ENCODE measurements around the gene LPP. TPM values are rescaled to one million over a fixed set of nuclear protein-coding genes. Genes with fewer than 3 reads are reported as not detected.
A peak's percentile ranks its signal among the peaks of the same experiment; 100 is the strongest.

Gene LPP
- total RNA-seq, 1 donor: 196 TPM

- no peak overlapping the region for H3K4me3 ChIP-seq (ENCODE audit: low read depth, low read length)
- TF ChIP-seq, protein P1, sequence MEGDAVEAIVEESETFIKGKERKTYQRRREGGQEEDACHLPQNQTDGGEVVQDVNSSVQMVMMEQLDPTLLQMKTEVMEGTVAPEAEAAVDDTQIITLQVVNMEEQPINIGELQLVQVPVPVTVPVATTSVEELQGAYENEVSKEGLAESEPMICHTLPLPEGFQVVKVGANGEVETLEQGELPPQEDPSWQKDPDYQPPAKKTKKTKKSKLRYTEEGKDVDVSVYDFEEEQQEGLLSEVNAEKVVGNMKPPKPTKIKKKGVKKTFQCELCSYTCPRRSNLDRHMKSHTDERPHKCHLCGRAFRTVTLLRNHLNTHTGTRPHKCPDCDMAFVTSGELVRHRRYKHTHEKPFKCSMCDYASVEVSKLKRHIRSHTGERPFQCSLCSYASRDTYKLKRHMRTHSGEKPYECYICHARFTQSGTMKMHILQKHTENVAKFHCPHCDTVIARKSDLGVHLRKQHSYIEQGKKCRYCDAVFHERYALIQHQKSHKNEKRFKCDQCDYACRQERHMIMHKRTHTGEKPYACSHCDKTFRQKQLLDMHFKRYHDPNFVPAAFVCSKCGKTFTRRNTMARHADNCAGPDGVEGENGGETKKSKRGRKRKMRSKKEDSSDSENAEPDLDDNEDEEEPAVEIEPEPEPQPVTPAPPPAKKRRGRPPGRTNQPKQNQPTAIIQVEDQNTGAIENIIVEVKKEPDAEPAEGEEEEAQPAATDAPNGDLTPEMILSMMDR (IDR thresholded peaks at IDR 0.05; ENCODE audit: insufficient read depth, low read depth, low read length): no peak
- DNase-seq (ENCODE audit: low read depth): no peak
Measured at GRCh38 chr3:188134856-188135255, 19.1 kb upstream of the LPP start.

GRCh38 chr3:188135271-188135670 is 18.7 kb upstream of the LPP start:
- TF ChIP-seq, protein P1 (IDR thresholded peaks at IDR 0.05; ENCODE audit: insufficient read depth, low read depth, low read length): no peak
- H3K4me3 ChIP-seq (ENCODE audit: low read depth, low read length): no peak overlapping the region

DNA sequence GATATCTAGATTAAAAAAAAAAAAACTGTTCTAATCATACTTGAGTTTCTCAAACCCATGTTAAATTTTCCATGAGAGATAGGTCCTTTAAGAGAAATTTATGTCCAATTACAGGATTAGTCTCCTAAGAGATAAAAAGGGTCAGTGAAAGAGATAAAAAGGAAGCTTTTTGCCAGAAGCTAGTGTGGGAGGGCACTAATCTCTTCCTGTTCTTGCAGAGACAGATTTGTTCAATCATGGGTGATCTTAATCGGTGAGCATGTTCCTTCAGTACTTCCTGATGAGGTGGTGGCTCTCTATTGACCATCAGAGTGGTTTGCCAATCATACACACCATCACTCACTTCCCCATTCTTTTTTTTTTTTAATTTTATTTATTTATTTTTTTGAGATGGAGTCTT is 16.9 kb upstream of the LPP start:
- DNase-seq (ENCODE audit: low read depth): peak; percentile 21
- no peak overlapping the region for H3K4me3 ChIP-seq (ENCODE audit: low read depth, low read length)
- TF ChIP-seq, protein P1 (IDR thresholded peaks at IDR 0.05; ENCODE audit: insufficient read depth, low read depth, low read length): no peak

More at GRCh38 chr3:188135271-188135670, 18.7 kb upstream of the LPP start:
- no peak for DNase-seq (ENCODE audit: low read depth)

- DNase-seq (ENCODE audit: low read depth): no peak
- TF ChIP-seq, protein P1 (IDR thresholded peaks at IDR 0.05; ENCODE audit: insufficient read depth, low read depth, low read length): no peak
- H3K4me3 ChIP-seq (ENCODE audit: low read depth, low read length): no peak overlapping the region
Measured at GRCh38 chr3:188139466-188139865, 14.5 kb upstream of the LPP start.

- no peak for DNase-seq (ENCODE audit: low read depth)
- H3K4me3 ChIP-seq (ENCODE audit: low read depth, low read length): no peak overlapping the region
- TF ChIP-seq, protein P1 (IDR thresholded peaks at IDR 0.05; ENCODE audit: insufficient read depth, low read depth, low read length): no peak
Measured at GRCh38 chr3:188146219-188146618, 7.7 kb upstream of the LPP start.

- H3K4me3 ChIP-seq (ENCODE audit: low read depth, low read length): no peak overlapping the region
- DNase-seq (ENCODE audit: low read depth): no peak
- TF ChIP-seq, protein P1 (IDR thresholded peaks at IDR 0.05; ENCODE audit: insufficient read depth, low read depth, low read length): no peak
Measured at GRCh38 chr3:188147782-188148181, 6.2 kb upstream of the LPP start.

DNA sequence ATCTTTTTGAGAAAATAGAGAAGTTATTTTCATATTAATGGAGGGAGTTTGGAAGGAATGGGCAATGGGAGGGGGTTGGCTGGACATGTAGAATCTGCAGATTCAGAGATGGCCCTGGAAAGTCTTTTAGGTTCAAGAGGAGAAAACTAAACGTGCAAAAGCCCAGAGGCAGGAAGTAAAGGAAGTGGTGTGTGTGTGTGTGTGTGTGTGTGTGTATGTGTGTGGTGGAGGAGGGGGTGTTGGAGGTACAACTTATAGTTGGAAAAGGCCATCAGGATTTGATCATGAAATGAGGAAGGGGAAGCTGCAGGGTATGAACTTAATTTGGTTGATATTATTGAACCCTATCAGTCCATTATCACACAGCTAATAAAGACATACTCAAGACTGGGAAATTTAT is 5.6 kb upstream of the LPP start:
- TF ChIP-seq, protein P1 (IDR thresholded peaks at IDR 0.05; ENCODE audit: insufficient read depth, low read depth, low read length): no peak
- H3K4me3 ChIP-seq (ENCODE audit: low read depth, low read length): no peak overlapping the region
- DNase-seq (ENCODE audit: low read depth): no peak
